H7 (cell line): ENCODE measurements around the gene TSPO. TPM values are rescaled to one million over a fixed set of nuclear protein-coding genes. Genes with fewer than 3 reads are reported as not detected.

ENCODE experiments used
- DNase-seq: peaks from one replicate; pipeline ENCODE4 v3.0.0; 2012
- H3K27me3 ChIP-seq: 2 replicates; pipeline ENCODE4 v1.6.0; 2011; ENCODE audit warnings: mild to moderate bottlenecking, low read length; ENCODE audit not compliant: control insufficient read depth, insufficient read depth
- H3K36me3 ChIP-seq: replicated peaks from 2 replicates; pipeline ENCODE4 v1.5.1; 2011; ENCODE audit warnings: low read length; ENCODE audit not compliant: control insufficient read depth, insufficient read depth
- H3K4me3 ChIP-seq: 2 replicates; pipeline ENCODE4 v1.5.1; 2011; ENCODE audit warnings: low read depth, mild to moderate bottlenecking, control low read depth, low read length, moderate library complexity; ENCODE audit not compliant: insufficient read depth
- total RNA-seq: library from RNA; depleted of rRNA; stranded (reverse); fragments of >200 nt; shearing (Covaris generic); gene quantifications from 2 replicates; pipeline ENCODE4 v1.2.3, GENCODE V29; 2014

The TSPO gene
- total RNA-seq, 1 experiment from 2014 or later = 39.4 TPM

GRCh38 chr22:43205261-43205691 lies 53.9 kb downstream of the TSPO start:
- Histone ChIP-seq H3K36me3 (no peaks in the 10 kb centered on the region), H3K4me3 (no peak overlapping the region), H3K27me3 (no peaks in the 10 kb centered on the region)
- DNase-seq = no peak

GRCh38 chr22:43205748-43206508 lies 54.6 kb downstream of the TSPO start:
- Histone ChIP-seq H3K4me3 (no peak overlapping the region), H3K36me3 (no peaks in the 10 kb centered on the region), H3K27me3 (no peaks in the 10 kb centered on the region)
- no peak for DNase-seq

GRCh38 chr22:43206509-43207161 lies 55.3 kb downstream of the TSPO start:
- DNase-seq = no peak
- no peak overlapping the region for H3K4me3 ChIP-seq
- H3K36me3 ChIP-seq = no peaks in the 10 kb centered on the region
- no peaks in the 10 kb centered on the region for H3K27me3 ChIP-seq

GRCh38 chr22:43207386-43207785 lies 56.0 kb downstream of the TSPO start:
- Histone ChIP-seq H3K4me3 (no peak overlapping the region), H3K36me3 (no peaks in the 10 kb centered on the region), H3K27me3 (no peaks in the 10 kb centered on the region)
- DNase-seq = no peak

GRCh38 chr22:43207849-43208702 lies 56.7 kb downstream of the TSPO start:
- no peak for DNase-seq
- Histone ChIP-seq H3K4me3 (no peak overlapping the region), H3K36me3 (no peaks in the 10 kb centered on the region), H3K27me3 (no peaks in the 10 kb centered on the region)

GRCh38 chr22:43208703-43209522 lies 57.6 kb downstream of the TSPO start:
- Histone ChIP-seq H3K27me3 (no peaks in the 10 kb centered on the region), H3K36me3 (no peaks in the 10 kb centered on the region), H3K4me3 (no peak overlapping the region)
- DNase-seq = no peak

- Histone ChIP-seq H3K36me3 (no peaks in the 10 kb centered on the region), H3K4me3 (no peak overlapping the region), H3K27me3 (no peaks in the 10 kb centered on the region)
- no peak for DNase-seq
Measured at GRCh38 chr22:43209523-43209890, 58.1 kb downstream of the TSPO start.

- H3K4me3 ChIP-seq = no peak overlapping the region
- H3K36me3 ChIP-seq = no peaks in the 10 kb centered on the region
Measured at GRCh38 chr22:43209971-43210370, 58.6 kb downstream of the TSPO start.

GRCh38 chr22:43210631-43211515 lies 59.5 kb downstream of the TSPO start:
- Histone ChIP-seq H3K36me3 (no peaks in the 10 kb centered on the region), H3K4me3 (no peak overlapping the region), H3K27me3 (no peaks in the 10 kb centered on the region)
- DNase-seq = no peak

More at GRCh38 chr22:43209971-43210370, 58.6 kb downstream of the TSPO start:
- DNase-seq = no peak
- H3K27me3 ChIP-seq = no peaks in the 10 kb centered on the region

- no peak for DNase-seq
- Histone ChIP-seq H3K4me3 (no peak overlapping the region), H3K36me3 (no peaks in the 10 kb centered on the region), H3K27me3 (no peaks in the 10 kb centered on the region)
Measured at GRCh38 chr22:43211941-43212433, 60.6 kb downstream of the TSPO start.

GRCh38 chr22:43212434-43212952 lies 61.1 kb downstream of the TSPO start:
- H3K27me3 ChIP-seq = no peaks in the 10 kb centered on the region
- H3K36me3 ChIP-seq = no peaks in the 10 kb centered on the region
- H3K4me3 ChIP-seq = no peak overlapping the region
- no peak for DNase-seq
